Activated CD4-positive, CD25-positive, alpha-beta regulatory T cell treated with anti-CD3 and anti-CD28 coated beads, Interleukin-2, amount 50 U/mL, for 72 hours (primary cell): Measurements from ENCODE around the gene LEP.
"Not testable (repeated sequence)": the region's sequence is repeated elsewhere in the genome, so short reads cannot be mapped to it uniquely, and the experiment has no call there.

Experiments used
- DNase-seq: peaks from one replicate; pipeline ENCODE4 v3.0.0; 2021

LEP gene

GRCh38 chr7:128274884-128275603, 34.0 kb downstream of the LEP start:
- no peak for DNase-seq

GRCh38 chr7:128275681-128276080, 34.6 kb downstream of the LEP start:
- no peak for DNase-seq

DNA sequence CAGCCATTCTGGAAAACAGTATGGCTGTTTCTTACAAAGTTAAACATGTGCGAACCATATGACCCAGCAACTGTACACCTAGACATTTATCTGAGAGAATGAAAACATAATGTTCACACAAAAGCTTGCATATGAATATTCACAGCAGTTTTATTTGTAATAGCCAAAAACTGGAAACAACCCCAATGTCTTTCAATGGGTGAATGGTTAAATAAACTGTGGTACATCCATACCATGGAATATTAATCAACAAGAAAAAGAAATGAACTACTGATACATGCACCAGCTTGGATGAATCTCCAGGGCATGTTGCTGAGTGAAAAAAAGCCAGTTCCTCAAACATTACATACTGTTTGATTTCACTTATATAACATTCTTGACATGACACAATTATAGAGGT, 37.3 kb downstream of the LEP start:
- no peak for DNase-seq

- no peak for DNase-seq
Measured at GRCh38 chr7:128279124-128279713, 38.1 kb downstream of the LEP start.

DNA sequence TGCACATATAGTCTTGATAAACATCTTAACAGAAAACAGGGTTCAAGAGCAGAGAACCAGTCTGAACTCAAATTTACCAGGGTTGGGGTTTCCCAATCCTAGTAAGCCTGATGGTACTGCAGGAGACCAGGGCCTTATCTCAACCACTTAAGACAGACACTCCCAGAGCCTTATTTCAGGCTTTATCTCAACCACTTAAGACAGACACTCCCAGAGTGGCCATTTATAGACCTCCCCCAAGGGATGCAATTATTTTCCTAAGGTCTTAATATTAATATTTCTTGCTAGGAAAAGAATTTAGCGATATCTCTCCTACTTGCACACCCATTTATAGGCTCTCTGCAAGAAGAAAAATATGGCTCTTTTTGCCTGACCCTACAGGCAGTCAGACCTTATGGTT, 39.4 kb downstream of the LEP start:
- DNase-seq, result not testable (repeated sequence)

DNA sequence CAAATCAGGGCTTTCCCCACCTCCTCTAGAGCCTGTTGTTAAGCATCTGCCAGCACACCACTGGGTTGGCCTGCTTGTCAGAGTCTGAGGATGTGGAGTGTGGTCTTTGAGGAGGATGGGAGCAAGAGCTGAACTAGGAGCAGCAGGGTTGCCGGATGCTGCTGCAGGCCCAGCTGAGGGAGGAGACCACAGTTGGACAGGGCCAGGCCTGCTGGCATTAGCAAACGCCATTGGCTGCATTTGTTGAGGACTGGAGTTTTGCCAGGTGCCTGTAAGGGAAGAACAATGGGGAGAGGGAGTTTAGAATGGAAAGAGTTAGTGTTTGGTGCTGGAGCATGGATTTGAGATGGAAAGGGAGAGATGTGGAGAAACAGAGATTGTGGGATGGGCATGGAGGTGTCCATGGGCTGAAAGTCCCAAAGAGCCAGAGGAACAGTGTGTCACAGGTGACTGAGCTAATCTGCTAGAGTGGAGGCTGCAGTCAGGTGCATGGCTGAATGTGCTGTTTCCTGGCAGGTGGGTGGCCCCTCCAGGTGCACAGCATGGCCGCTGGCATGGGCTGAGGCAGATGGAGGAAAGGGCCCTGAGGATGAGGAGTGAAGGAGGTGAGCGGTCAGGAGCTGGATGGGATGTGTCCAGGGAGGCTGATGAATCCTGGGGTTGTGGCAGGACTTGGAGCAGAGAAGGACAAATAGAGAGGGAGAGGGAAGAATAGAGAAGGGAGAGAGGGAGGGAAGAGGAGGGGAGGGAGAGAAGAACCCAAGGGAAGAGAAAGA, 40.7 kb downstream of the LEP start:
- DNase-seq, result no peak

- no peak for DNase-seq
Measured at GRCh38 chr7:128284102-128284501, 43.0 kb downstream of the LEP start.

GRCh38 chr7:128287556-128287955, 46.5 kb downstream of the LEP start:
- DNase-seq, result no peak

GRCh38 chr7:128298004-128298403, 56.9 kb downstream of the LEP start:
- not testable (repeated sequence) for DNase-seq

DNA sequence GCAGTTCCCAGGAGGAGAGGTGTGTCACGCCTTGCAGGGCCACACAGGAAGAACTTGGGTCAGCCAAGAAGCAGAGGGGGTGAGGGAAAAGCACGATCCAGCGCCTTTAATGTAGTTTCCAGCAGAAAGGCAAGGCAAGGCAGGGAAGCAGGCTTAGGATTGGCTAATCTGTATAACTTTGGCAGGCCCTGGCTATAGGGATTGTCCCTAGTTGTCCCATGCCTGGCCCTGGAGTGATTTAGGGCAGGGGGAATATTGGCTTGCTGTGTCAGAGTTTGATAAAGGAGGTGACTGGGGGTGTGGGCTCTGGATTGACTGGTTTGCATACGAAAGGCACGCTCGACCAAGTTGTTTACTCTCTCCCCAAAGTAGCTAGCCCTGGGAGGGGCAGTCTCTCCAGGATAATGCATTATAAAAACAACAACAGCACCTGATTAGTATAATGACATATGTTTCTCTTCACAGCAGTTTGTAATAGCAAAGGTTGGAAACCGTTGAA, 58.1 kb downstream of the LEP start:
- no peak for DNase-seq

- DNase-seq, result no peak
Measured at GRCh38 chr7:128302139-128302538, 61.1 kb downstream of the LEP start.

DNA sequence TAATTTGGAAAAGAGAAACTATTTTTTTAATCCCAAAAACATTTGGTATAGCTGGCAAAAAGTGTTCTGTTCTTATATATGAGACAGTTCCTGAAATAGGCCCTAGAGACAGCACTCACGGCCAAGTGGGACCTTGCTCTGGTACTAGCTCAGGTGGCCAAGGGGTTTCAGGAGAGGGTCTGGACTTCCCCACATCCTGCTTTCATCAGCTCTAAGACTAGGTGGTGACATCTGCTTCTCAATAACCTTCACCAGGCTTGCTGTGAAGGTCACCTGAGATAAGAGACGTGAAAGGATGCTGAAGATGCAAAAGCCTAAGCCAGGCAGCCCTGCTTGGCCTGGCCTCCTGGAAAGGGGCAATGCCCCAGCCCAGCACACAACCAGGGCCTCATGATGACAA, 62.1 kb downstream of the LEP start:
- no peak for DNase-seq

GRCh38 chr7:128303643-128304042, 62.6 kb downstream of the LEP start:
- no peak for DNase-seq

DNA sequence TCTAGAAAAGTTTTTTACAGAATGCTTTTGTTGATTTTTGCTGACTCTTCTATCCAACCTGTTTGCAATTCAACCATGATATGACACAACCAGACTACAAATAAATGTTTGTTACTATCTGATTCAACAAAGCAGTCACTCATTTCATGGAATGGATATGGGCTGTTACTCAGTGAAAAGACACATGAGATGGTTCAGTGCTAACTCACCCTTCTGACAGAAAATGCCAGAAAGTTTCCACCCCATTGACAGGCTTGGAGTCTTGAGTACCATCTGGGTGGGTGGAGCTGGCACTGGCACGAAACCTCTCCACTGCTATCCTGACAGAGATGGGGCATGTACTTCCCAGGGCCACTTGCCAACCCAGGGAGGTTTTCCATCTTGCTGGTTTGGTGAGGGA, 63.1 kb downstream of the LEP start:
- DNase-seq, result no peak

- no peak for DNase-seq
Measured at GRCh38 chr7:128307061-128307460, 66.0 kb downstream of the LEP start.
